ENCODE results near the gene ATXN1. TPM values are rescaled to one million over a fixed set of nuclear protein-coding genes. Genes with fewer than 3 reads are reported as not detected.

ATXN1 gene
- total RNA-seq, 1 donor from 2014 or later = 70.0 TPM

- Mint-ChIP-seq H3K9me3 (peaks cover 10% of the 10 kb centered on the region), H3K27me3 (no peaks in the 10 kb centered on the region), H3K36me3 (ENCODE audit: low read depth) (peaks cover 48% of the 10 kb centered on the region), H3K4me3 (peak overlapping the region; percentile 50), H3K27ac (peak overlapping the region; percentile 83), H3K4me1 (peaks cover 54% of the 10 kb centered on the region)
- intact Hi-C loops (cut with micrococcal nuclease) = loop anchor here (1.0 kb wide), 1 partner anchor 9 kb away; no protein-coding TSS in a partner anchor
- DNase-seq = no peak
Measured at GRCh38 chr6:16660157-16660497, 101.1 kb downstream of the ATXN1 start.

DNA sequence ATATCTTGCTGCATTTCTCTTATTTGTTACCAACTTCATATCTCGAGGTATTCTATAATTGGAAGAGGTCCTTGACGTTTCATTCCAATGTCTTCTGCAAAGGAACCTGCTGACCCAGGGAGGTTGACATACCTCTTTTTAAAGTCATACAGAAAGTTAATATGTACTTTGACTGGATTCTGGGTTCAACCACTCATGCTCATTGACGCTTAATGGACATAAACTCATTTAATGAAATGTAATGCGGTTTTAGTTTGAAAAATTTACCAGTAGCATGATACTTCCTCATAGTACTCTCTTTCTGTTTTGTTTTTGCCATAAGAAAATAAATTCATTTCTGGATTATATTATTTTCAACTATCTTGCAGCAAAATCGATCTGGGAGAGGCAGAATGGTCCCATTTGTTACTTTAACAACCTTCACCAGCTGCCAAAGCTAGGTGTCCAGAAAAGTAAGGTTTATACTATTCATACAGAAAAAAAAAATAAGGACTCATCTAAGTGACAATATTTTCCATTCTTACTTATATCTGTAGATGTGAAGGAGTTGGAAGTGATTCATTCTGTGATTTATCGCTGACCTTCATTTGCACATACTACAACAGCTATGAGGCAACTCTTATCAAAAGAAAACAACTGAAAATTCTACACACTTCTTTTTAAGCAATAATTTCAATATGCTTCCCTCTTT lies 101.6 kb downstream of the ATXN1 start:
- Mint-ChIP-seq H3K27me3 (no peaks in the 10 kb centered on the region), H3K27ac (peak overlapping the region; percentile 83), H3K9me3 (peaks cover 6% of the 10 kb centered on the region), H3K4me3 (peak overlapping the region; percentile 50), H3K36me3 (ENCODE audit: low read depth) (peaks cover 49% of the 10 kb centered on the region), H3K4me1 (peaks cover 57% of the 10 kb centered on the region)
- no peak for DNase-seq
- intact Hi-C loops (cut with micrococcal nuclease) = loop anchor here (1.0 to 10.0 kb wide), 12 partner anchors 10 to 337 kb away; partner anchors contain the start of gene ATXN1

DNA sequence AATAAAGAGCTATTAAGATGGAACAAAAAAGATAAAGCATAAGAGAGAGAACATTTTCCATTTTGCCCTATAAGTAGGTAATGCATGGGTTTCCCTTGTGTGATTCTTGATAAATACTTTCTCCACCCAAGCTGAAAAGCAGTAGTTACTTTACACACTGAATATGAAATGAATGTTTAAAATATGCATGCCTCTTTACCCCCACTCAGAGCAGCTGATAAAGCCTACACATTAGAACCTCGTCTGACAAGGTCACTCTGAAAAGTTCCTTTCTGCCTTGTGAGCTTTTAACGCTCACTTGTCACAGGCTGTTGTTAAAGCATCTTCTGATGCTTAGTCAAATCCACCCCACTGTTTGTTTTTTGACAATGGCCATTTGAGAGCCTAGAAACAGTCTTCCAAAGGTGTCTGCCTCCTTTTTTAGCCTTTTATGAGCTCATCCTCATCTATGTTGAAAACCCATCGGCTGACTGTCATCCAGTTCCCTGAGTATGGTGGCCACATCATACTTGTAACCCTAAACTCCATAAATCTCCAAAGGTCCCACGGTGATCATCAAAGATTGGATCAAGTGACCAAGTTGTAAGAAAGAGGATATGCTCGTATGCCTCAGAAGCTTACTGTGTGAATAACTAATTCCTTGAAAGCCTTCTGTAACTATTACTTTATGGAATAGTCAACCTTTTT lies 102.8 kb downstream of the ATXN1 start:
- peak overlapping the region; percentile 83 for H3K27ac Mint-ChIP-seq
- DNase-seq = no peak
- H3K4me1 Mint-ChIP-seq = peaks cover 62% of the 10 kb centered on the region
- H3K27me3 Mint-ChIP-seq = no peaks in the 10 kb centered on the region
- H3K4me3 Mint-ChIP-seq = peak overlapping the region; percentile 50
- intact Hi-C loops (cut with micrococcal nuclease) = loop anchor here (1.0 to 10.0 kb wide), 14 partner anchors 27 to 336 kb away; partner anchors contain the start of gene ATXN1
- H3K9me3 Mint-ChIP-seq = peaks cover 6% of the 10 kb centered on the region
- H3K36me3 Mint-ChIP-seq (ENCODE audit: low read depth) = peaks cover 47% of the 10 kb centered on the region

DNA sequence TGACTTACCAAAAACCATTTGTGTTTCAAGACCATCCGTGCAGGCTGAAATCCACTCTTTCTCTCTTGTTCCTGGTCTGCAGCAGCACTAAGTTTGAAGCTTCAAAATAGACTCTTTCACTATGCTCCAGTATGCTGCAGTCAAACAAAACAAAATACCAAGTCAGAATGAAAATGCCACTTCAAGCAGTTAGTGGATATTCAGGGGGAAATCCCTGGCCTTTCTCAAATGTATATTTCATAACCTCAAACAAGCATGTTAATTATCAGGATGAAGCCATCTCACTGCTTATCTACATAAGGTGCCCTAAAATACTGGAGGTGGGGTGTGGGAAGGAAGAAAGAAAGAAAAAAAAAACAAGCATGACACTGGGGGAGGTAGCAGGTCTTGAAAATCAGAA lies 103.5 kb downstream of the ATXN1 start:
- H3K4me3 Mint-ChIP-seq = peak overlapping the region; percentile 50
- intact Hi-C loops (cut with micrococcal nuclease) = loop anchor here (1.0 to 10.0 kb wide), 12 partner anchors 28 to 335 kb away; no protein-coding TSS in a partner anchor
- H3K9me3 Mint-ChIP-seq = peaks cover 6% of the 10 kb centered on the region
- peaks cover 53% of the 10 kb centered on the region for H3K36me3 Mint-ChIP-seq (ENCODE audit: low read depth)
- H3K27ac Mint-ChIP-seq = peak overlapping the region; percentile 83
- peak; percentile 75 for DNase-seq
- no peaks in the 10 kb centered on the region for H3K27me3 Mint-ChIP-seq
- H3K4me1 Mint-ChIP-seq = peaks cover 67% of the 10 kb centered on the region

DNA sequence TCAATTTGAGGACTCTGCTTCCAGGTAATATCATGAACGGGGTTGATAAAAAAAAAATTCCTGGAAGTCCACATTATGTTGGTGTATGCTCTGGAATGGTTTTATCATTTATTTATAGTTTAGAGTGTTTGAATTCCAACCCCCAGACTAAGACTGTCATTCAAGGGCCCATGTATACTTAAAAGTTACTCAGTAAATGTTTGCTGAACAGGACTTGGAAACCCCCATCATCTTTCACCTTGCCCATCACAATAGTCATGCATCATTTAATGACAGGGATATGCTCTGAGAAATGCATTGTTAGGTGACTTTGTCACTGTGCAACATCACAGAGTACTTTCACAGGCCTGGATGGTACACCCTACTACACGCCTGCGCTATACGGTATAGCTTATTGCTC lies 104.8 kb downstream of the ATXN1 start:
- Mint-ChIP-seq H3K4me1 (peaks cover 78% of the 10 kb centered on the region), H3K36me3 (ENCODE audit: low read depth) (peaks cover 52% of the 10 kb centered on the region), H3K9me3 (peaks cover 2% of the 10 kb centered on the region), H3K27me3 (no peaks in the 10 kb centered on the region), H3K4me3 (no peak overlapping the region), H3K27ac (peak overlapping the region; percentile 55)
- no peak for DNase-seq
- intact Hi-C loops (cut with micrococcal nuclease) = loop anchor here (5.0 to 10.0 kb wide), 3 partner anchors 178 to 334 kb away; no protein-coding TSS in a partner anchor

- peak; percentile 68 for DNase-seq
- peak overlapping the region; percentile 54 for H3K4me3 Mint-ChIP-seq
- intact Hi-C loops (cut with micrococcal nuclease) = loop anchor here (5.0 to 10.0 kb wide), 3 partner anchors 180 to 332 kb away; no protein-coding TSS in a partner anchor
- H3K9me3 Mint-ChIP-seq = no peaks in the 10 kb centered on the region
- H3K27me3 Mint-ChIP-seq = no peaks in the 10 kb centered on the region
- H3K27ac Mint-ChIP-seq = peak overlapping the region; percentile 91
- peaks cover 81% of the 10 kb centered on the region for H3K4me1 Mint-ChIP-seq
- H3K36me3 Mint-ChIP-seq (ENCODE audit: low read depth) = peaks cover 61% of the 10 kb centered on the region
Measured at GRCh38 chr6:16654701-16655100, 106.6 kb downstream of the ATXN1 start.

GRCh38 chr6:16653226-16653625 lies 108.0 kb downstream of the ATXN1 start:
- Mint-ChIP-seq H3K4me1 (peaks cover 69% of the 10 kb centered on the region), H3K27me3 (no peaks in the 10 kb centered on the region), H3K4me3 (no peak overlapping the region), H3K27ac (peak overlapping the region; percentile 91), H3K36me3 (ENCODE audit: low read depth) (peaks cover 62% of the 10 kb centered on the region), H3K9me3 (no peaks in the 10 kb centered on the region)
- DNase-seq = no peak
- intact Hi-C loops (cut with micrococcal nuclease) = loop anchor here (10.0 kb wide), 1 partner anchor 182 kb away; no protein-coding TSS in a partner anchor

DNA sequence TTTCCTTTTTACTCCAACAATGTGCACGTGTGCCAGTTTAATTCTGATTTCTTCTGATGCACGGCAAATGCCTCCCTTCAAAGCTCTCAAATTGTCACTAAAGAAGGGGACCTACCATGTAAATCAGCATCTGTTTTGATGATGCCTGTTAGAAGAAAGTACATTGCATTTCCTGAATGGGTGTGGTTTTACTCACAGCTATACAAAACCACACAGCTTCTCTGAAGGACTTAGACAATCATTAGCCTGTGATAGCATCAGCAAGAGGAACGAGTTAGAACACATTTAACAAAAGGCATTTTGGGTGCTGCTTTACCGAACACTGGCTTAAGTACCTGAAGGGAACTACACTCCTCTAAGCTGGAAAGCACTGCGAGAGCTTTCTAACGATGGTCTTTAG lies 109.4 kb downstream of the ATXN1 start:
- peaks cover 59% of the 10 kb centered on the region for H3K4me1 Mint-ChIP-seq
- intact Hi-C loops (cut with micrococcal nuclease) = loop anchor here (10.0 kb wide), 1 partner anchor 183 kb away; no protein-coding TSS in a partner anchor
- peaks cover 57% of the 10 kb centered on the region for H3K36me3 Mint-ChIP-seq (ENCODE audit: low read depth)
- DNase-seq = peak; percentile 83
- peak overlapping the region; percentile 61 for H3K4me3 Mint-ChIP-seq
- H3K27ac Mint-ChIP-seq = peak overlapping the region; percentile 70
- H3K27me3 Mint-ChIP-seq = no peaks in the 10 kb centered on the region
- H3K9me3 Mint-ChIP-seq = no peaks in the 10 kb centered on the region

DNA sequence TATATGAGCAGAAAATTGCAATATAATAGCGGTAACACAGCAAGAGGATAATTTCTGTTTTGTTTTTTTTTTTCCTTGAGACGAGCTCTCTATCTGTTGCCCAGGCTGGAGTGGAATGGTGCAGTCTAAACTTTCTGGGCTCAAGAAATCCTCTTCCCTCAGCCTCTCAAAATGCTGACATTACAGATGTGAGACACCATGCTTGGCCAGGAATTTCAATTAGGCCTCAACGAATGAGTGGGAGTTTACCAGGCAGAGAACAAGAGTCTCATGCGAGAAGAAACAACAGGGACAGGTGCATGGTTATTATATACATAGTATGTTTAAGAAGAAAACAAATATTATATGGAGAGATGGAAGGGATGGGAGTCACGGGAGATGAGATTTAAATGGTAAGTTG lies 111.4 kb downstream of the ATXN1 start:
- intact Hi-C loops (cut with micrococcal nuclease) = loop anchor here (10.0 kb wide), 1 partner anchor 185 kb away; no protein-coding TSS in a partner anchor
- H3K4me1 Mint-ChIP-seq = peaks cover 51% of the 10 kb centered on the region
- no peak overlapping the region for H3K4me3 Mint-ChIP-seq
- no peak for DNase-seq
- peaks cover 51% of the 10 kb centered on the region for H3K36me3 Mint-ChIP-seq (ENCODE audit: low read depth)
- H3K9me3 Mint-ChIP-seq = no peaks in the 10 kb centered on the region
- H3K27ac Mint-ChIP-seq = no peak overlapping the region
- H3K27me3 Mint-ChIP-seq = no peaks in the 10 kb centered on the region

GRCh38 chr6:16649241-16649640 lies 112.0 kb downstream of the ATXN1 start:
- no peaks in the 10 kb centered on the region for H3K9me3 Mint-ChIP-seq
- peaks cover 44% of the 10 kb centered on the region for H3K4me1 Mint-ChIP-seq
- H3K27me3 Mint-ChIP-seq = no peaks in the 10 kb centered on the region
- intact Hi-C loops (cut with micrococcal nuclease) = no loop called here
- no peak for DNase-seq
- no peak overlapping the region for H3K4me3 Mint-ChIP-seq
- no peak overlapping the region for H3K27ac Mint-ChIP-seq
- peaks cover 50% of the 10 kb centered on the region for H3K36me3 Mint-ChIP-seq (ENCODE audit: low read depth)

DNA sequence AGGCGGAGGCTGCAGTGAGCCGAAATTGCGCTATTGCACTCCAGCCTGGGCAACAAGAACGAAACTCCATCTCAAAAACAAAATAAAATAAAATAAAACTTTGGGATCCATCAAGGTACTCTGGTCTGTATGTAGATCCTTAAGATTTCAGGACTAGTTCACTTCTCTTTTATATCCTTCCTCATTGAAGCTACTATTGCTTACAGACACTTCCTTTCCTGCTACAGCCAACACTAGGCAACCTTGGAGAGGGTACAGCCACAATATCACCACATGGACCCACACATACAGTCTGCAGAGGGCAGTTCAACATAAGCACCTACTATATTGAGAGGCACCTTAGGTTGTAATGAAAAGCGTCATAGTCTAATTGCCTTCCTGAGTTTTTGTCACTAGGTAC lies 113.3 kb downstream of the ATXN1 start:
- Mint-ChIP-seq H3K9me3 (no peaks in the 10 kb centered on the region), H3K36me3 (ENCODE audit: low read depth) (peaks cover 51% of the 10 kb centered on the region), H3K27ac (no peak overlapping the region), H3K4me1 (peaks cover 34% of the 10 kb centered on the region), H3K27me3 (no peaks in the 10 kb centered on the region), H3K4me3 (no peak overlapping the region)
- intact Hi-C loops (cut with micrococcal nuclease) = no loop called here
- no peak for DNase-seq

DNA sequence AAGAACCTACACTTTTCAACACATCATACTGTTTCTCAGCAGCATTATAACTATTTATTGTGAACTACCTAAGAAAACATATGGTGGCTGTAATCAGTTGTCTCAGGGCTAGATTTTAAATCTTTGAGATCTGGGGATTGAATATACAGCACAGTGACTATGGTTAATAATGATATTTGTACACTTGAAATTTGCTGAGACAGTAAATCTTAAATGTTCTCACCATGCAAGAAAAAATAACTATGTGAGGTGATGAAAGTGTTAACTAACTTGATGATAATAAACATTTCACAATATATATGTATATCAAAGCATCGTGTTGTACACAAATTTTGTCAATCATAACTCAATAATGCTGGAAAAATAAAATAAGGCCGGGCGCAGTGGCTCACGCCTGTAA lies 113.8 kb downstream of the ATXN1 start:
- Mint-ChIP-seq H3K36me3 (ENCODE audit: low read depth) (peaks cover 47% of the 10 kb centered on the region), H3K27me3 (no peaks in the 10 kb centered on the region), H3K4me3 (no peak overlapping the region), H3K4me1 (peaks cover 28% of the 10 kb centered on the region), H3K27ac (no peak overlapping the region), H3K9me3 (no peaks in the 10 kb centered on the region)
- intact Hi-C loops (cut with micrococcal nuclease) = no loop called here
- DNase-seq = no peak

DNA sequence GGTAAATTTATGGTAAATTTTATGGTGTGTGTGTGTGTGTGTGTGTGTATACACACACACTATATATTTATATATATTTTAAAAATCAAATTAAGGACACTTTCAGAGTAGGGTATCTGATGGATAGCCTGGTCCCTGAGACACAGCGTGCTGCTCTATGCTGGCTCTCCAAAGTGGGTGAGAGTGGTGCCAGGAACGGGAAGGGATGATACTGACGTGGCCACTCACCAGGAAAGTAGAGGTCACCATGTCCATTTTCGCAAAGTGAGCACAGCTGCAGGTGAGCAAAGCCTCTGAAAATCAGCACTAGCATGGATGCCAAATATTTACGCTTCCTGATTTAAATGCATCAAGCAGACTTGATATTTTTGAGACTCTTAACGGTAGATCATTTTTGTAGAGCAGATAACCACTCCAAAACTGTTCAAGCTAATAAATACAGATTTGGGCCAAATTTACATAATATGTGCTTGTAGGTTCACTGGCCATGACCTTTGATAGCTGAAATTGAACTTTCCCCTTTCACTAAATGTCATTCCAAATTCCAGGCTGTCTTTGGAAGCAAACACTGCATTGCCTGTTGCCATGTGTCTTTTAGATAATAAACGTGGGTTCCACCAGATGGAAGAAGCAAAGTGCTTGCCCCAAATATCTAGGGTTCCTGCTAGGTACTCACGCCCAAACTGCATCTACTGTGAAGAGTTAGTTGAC lies 116.6 kb downstream of the ATXN1 start:
- H3K27me3 Mint-ChIP-seq = no peaks in the 10 kb centered on the region
- H3K4me3 Mint-ChIP-seq = no peak overlapping the region
- H3K27ac Mint-ChIP-seq = no peak overlapping the region
- no peaks in the 10 kb centered on the region for H3K9me3 Mint-ChIP-seq
- H3K4me1 Mint-ChIP-seq = peaks cover 15% of the 10 kb centered on the region
- H3K36me3 Mint-ChIP-seq (ENCODE audit: low read depth) = peaks cover 43% of the 10 kb centered on the region
- no peak for DNase-seq
- intact Hi-C loops (cut with micrococcal nuclease) = no loop called here
